ENCODE results near the gene IL17C.

GRCh38 chr16:88669980-88670379 lies 31.6 kb downstream of the IL17C start:
- TF ChIP-seq CTCF (IDR thresholded peaks at IDR 0.05), result no peak
- no peak for TF ChIP-seq POLR2AphosphoS5 (IDR thresholded peaks at IDR 0.05)

All from upper lobe of left lung (tissue), 4 donors.